Measurements from ENCODE around the gene CCDC73. TPM values are rescaled to one million over a fixed set of nuclear protein-coding genes. Genes with fewer than 3 reads are reported as not detected.

Gene CCDC73
- total RNA-seq, 4 donors from 2014 or later: 0.21 to 3.3 (median 0.59) TPM

- Histone ChIP-seq H3K4me1 (no peaks in the 10 kb centered on the region), H3K36me3 (no peaks in the 10 kb centered on the region), H3K27me3 (no peaks in the 10 kb centered on the region), H3K27ac (no peak overlapping the region), H3K4me3 (no peak overlapping the region), H3K9me3 (no peaks in the 10 kb centered on the region)
- TF ChIP-seq CTCF (IDR thresholded peaks at IDR 0.05) (no peak), EP300 (IDR thresholded peaks at IDR 0.05) (no peak), POLR2A (IDR thresholded peaks at IDR 0.05) (no peak)
- no peak for DNase-seq (ENCODE audit: low spot score in 2 of 2)
- WGBS, 2 donors: 30% methylated on average over 4 of the region's 4 CpGs
Observed at GRCh38 chr11:32555091-32555490, 239.4 kb downstream of the CCDC73 start.

Other genes starting within 250 kb of the CCDC73 start
- 100 to 1,000 TPM; 163 to 257 (median 177) TPM for gene EIF3M, start 210.8 kb downstream of the CCDC73 start, total RNA-seq
- 10 to 100 TPM; 15.0 to 30.8 (median 28.3) TPM for gene PRRG4, start 35.3 kb upstream of the CCDC73 start, total RNA-seq
- 10 to 100 TPM; 35.1 to 45.4 (median 36.2) TPM for gene QSER1, start 98.1 kb upstream of the CCDC73 start, total RNA-seq
- gene DEPDC7, start 221.2 kb upstream of the CCDC73 start, total RNA-seq: 10 to 100 TPM in 1 of 4 donors, 1 to 10 TPM in 3; 6.9 to 12.2 (median 9.1) TPM
- 100 to 1,000 TPM in 1 of 4 donors, 10 to 100 TPM in 3; 45.9 to 122 (median 61.8) TPM for gene TCP11L1, start 244.9 kb upstream of the CCDC73 start, total RNA-seq

Measured in tibial nerve (tissue), 4 donors.